Activated CD4-positive, alpha-beta T cell treated with anti-CD3 and anti-CD28 coated beads, Interleukin-2, Interleukin-4, amounts not matched to agents 100 ng/mL and 50 ng/mL, durations not matched to agents 16 hours and 8 hours (primary cell): ENCODE data around the gene BCAS3.
"Not testable (repeated sequence)": the region's sequence is repeated elsewhere in the genome, so short reads cannot be mapped to it uniquely, and the experiment has no call there.

Experiments used
- DNase-seq: peaks from one replicate; pipeline ENCODE4 v3.0.0-alpha.2; 2020; ENCODE audit warnings: low spot score

The BCAS3 gene

GRCh38 chr17:60939318-60939717, 261.7 kb downstream of the BCAS3 start:
- no peak for DNase-seq

GRCh38 chr17:60941028-60941427, 263.4 kb downstream of the BCAS3 start:
- no peak for DNase-seq

- DNase-seq = no peak
Measured at GRCh38 chr17:60941571-60941970, 263.9 kb downstream of the BCAS3 start.

GRCh38 chr17:60944751-60945150, 267.1 kb downstream of the BCAS3 start:
- no peak for DNase-seq

GRCh38 chr17:60947100-60947499, 269.4 kb downstream of the BCAS3 start:
- DNase-seq = no peak

GRCh38 chr17:60947543-60947942, 269.9 kb downstream of the BCAS3 start:
- no peak for DNase-seq

- no peak for DNase-seq
Measured at GRCh38 chr17:60952747-60953146, 275.1 kb downstream of the BCAS3 start.

- no peak for DNase-seq
Measured at GRCh38 chr17:60959011-60959410, 281.4 kb downstream of the BCAS3 start.

- DNase-seq = no peak
Measured at GRCh38 chr17:60959696-60960095, 282.0 kb downstream of the BCAS3 start.

GRCh38 chr17:60960398-60961065, 282.9 kb downstream of the BCAS3 start:
- no peak for DNase-seq

GRCh38 chr17:60964160-60964559, 286.5 kb downstream of the BCAS3 start:
- no peak for DNase-seq

GRCh38 chr17:60968266-60968665, 290.6 kb downstream of the BCAS3 start:
- no peak for DNase-seq

- no peak for DNase-seq
Measured at GRCh38 chr17:60969500-60970037, 291.9 kb downstream of the BCAS3 start.

GRCh38 chr17:60970741-60971140, 293.1 kb downstream of the BCAS3 start:
- DNase-seq = no peak

- peak; percentile 44 for DNase-seq
Measured at GRCh38 chr17:60971515-60972369, 294.1 kb downstream of the BCAS3 start.

- DNase-seq = not testable (repeated sequence)
Measured at GRCh38 chr17:60976861-60977260, 299.2 kb downstream of the BCAS3 start.

- no peak for DNase-seq
Measured at GRCh38 chr17:60989379-60989778, 311.7 kb downstream of the BCAS3 start.

- DNase-seq = no peak
Measured at GRCh38 chr17:60989846-60990245, 312.2 kb downstream of the BCAS3 start.

- no peak for DNase-seq
Measured at GRCh38 chr17:60993497-60993896, 315.8 kb downstream of the BCAS3 start.

- DNase-seq = no peak
Measured at GRCh38 chr17:60995680-60996079, 318.0 kb downstream of the BCAS3 start.

- DNase-seq = no peak
Measured at GRCh38 chr17:61000911-61001310, 323.3 kb downstream of the BCAS3 start.

- peak; percentile 44 for DNase-seq
Measured at GRCh38 chr17:61002316-61002736, 324.7 kb downstream of the BCAS3 start.

- no peak for DNase-seq
Measured at GRCh38 chr17:61005358-61005757, 327.7 kb downstream of the BCAS3 start.
